Ishikawa (cell line): Measurements from ENCODE around the gene SRSF1.

ENCODE experiments used
- CEBPB ChIP-seq: IDR thresholded peaks from 2 replicates; pipeline ENCODE4 v1.6.1; 2012
- CREB1 ChIP-seq: IDR thresholded peaks from 2 replicates; pipeline ENCODE4 v1.6.1; 2012; ENCODE audit warnings: low read depth
- EGR1 ChIP-seq: IDR thresholded peaks from 2 replicates; pipeline ENCODE4 v1.6.1; 2012
- EP300 ChIP-seq: IDR thresholded peaks from 2 replicates; pipeline ENCODE4 v1.6.1; 2012; ENCODE audit warnings: borderline replicate concordance
- FOXM1 ChIP-seq: IDR thresholded peaks from 2 replicates; pipeline ENCODE4 v1.6.1; 2012; ENCODE audit warnings: low read depth, borderline replicate concordance
- MAX ChIP-seq: IDR thresholded peaks from 2 replicates; pipeline ENCODE4 v1.6.1; 2012
- NFIC ChIP-seq: IDR thresholded peaks from 2 replicates; pipeline ENCODE4 v1.6.1; 2012
- RAD21 ChIP-seq: IDR thresholded peaks from 2 replicates; pipeline ENCODE4 v1.6.1; 2012; ENCODE audit warnings: low read depth
- REST ChIP-seq: IDR thresholded peaks from 2 replicates; pipeline ENCODE4 v1.6.1; 2012; ENCODE audit warnings: low read depth, mild to moderate bottlenecking
- TAF1 ChIP-seq: IDR thresholded peaks from 2 replicates; pipeline ENCODE4 v1.6.1; 2012; ENCODE audit warnings: low read depth, mild to moderate bottlenecking
- TCF12 ChIP-seq: IDR thresholded peaks from 2 replicates; pipeline ENCODE4 v1.6.1; 2012; ENCODE audit warnings: low read depth
- TEAD4 ChIP-seq: IDR thresholded peaks from 2 replicates; pipeline ENCODE4 v1.6.1; 2012
- USF1 ChIP-seq: IDR thresholded peaks from 2 replicates; pipeline ENCODE4 v1.6.1; 2012
- YY1 ChIP-seq: IDR thresholded peaks from 2 replicates; pipeline ENCODE4 v1.6.1; 2012; ENCODE audit warnings: low read depth
- ZBTB7A ChIP-seq: IDR thresholded peaks from 2 replicates; pipeline ENCODE4 v1.6.1; 2012; ENCODE audit warnings: low read depth

SRSF1 gene

GRCh38 chr17:57970710-57971109 lies 36.3 kb downstream of the SRSF1 start:
- TF ChIP-seq MAX: no peak
- no peak for TF ChIP-seq NFIC
- no peak for TF ChIP-seq YY1
- TF ChIP-seq CEBPB: no peak
- TF ChIP-seq RAD21: no peak
- no peak for TF ChIP-seq ZBTB7A
- TF ChIP-seq CREB1: no peak
- TF ChIP-seq TEAD4: no peak
- TF ChIP-seq EGR1: no peak
- TF ChIP-seq TCF12: no peak
- no peak for TF ChIP-seq FOXM1
- no peak for TF ChIP-seq USF1
- no peak for TF ChIP-seq EP300
- TF ChIP-seq REST: no peak
- no peak for TF ChIP-seq TAF1

- TF ChIP-seq MAX: no peak
- no peak for TF ChIP-seq FOXM1
- no peak for TF ChIP-seq CREB1
These were observed 38.6 kb downstream of the SRSF1 start for GRCh38 chr17:57968456-57968855.

GRCh38 chr17:57966875-57967274 lies 40.2 kb downstream of the SRSF1 start:
- TF ChIP-seq NFIC: no peak
- TF ChIP-seq RAD21: peak; percentile 21; the same call in 1 of the 2 replicates

- no peak for TF ChIP-seq FOXM1
These were observed 40.8 kb downstream of the SRSF1 start for GRCh38 chr17:57966246-57966645.

- TF ChIP-seq USF1 (no peak), EGR1 (no peak), TEAD4 (no peak), CEBPB (no peak), ZBTB7A (no peak), YY1 (no peak)
These were observed 41.4 kb downstream of the SRSF1 start for GRCh38 chr17:57965521-57966160.

- TF ChIP-seq CEBPB: no peak
- TF ChIP-seq ZBTB7A: no peak
- no peak for TF ChIP-seq REST
- TF ChIP-seq TAF1: no peak
- no peak for TF ChIP-seq FOXM1
- TF ChIP-seq YY1: no peak
- TF ChIP-seq MAX: no peak
These were observed 43.9 kb downstream of the SRSF1 start for GRCh38 chr17:57963149-57963511.
